WTC11 (cell line): ENCODE measurements around the gene SLC25A45.

Experiments used
- CBFB ChIP-seq: sonication (generic); formaldehyde crosslinking; IDR thresholded peaks from 2 replicates; pipeline ENCODE4 v1.8.1; 2022; ENCODE audit warnings: mild to moderate bottlenecking, low read depth, missing genetic modification reagents
- CTCF ChIP-seq: fragments of 200-600 bp; IDR thresholded peaks from 2 replicates; pipeline ENCODE4 v1.8.0; 2022; ENCODE audit warnings: antibody characterized with exemption
- FOXP4 ChIP-seq: sonication (generic); formaldehyde crosslinking; IDR thresholded peaks from 2 replicates; pipeline ENCODE4 v1.8.0; 2022; ENCODE audit warnings: mild to moderate bottlenecking, missing genetic modification reagents
- MLX ChIP-seq: sonication (generic); formaldehyde crosslinking; IDR thresholded peaks from 2 replicates; pipeline ENCODE4 v1.8.1; 2023; ENCODE audit warnings: mild to moderate bottlenecking, missing genetic modification reagents, moderate library complexity
- SMAD3 ChIP-seq: sonication (generic); formaldehyde crosslinking; IDR thresholded peaks from 2 replicates; pipeline ENCODE4 v1.8.0; 2022; ENCODE audit warnings: missing genetic modification reagents, mild to moderate bottlenecking, borderline replicate concordance
- SP1 ChIP-seq: sonication (generic); formaldehyde crosslinking; conservative IDR thresholded peaks from 2 replicates; pipeline ENCODE4 v1.8.1; 2022; ENCODE audit warnings: missing genetic modification reagents
- TF ChIP-seq, protein P1 (sequence below): sonication (generic); formaldehyde crosslinking; IDR thresholded peaks from 2 replicates; pipeline ENCODE4 v1.8.1; 2022; ENCODE audit warnings: mild to moderate bottlenecking, moderate library complexity, missing genetic modification reagents
- TF ChIP-seq, protein P2 (sequence below): sonication (generic); formaldehyde crosslinking; conservative IDR thresholded peaks from 2 replicates; pipeline ENCODE4 v1.8.1; 2023; ENCODE audit warnings: mild to moderate bottlenecking, low read depth, missing genetic modification reagents, moderate library complexity

- no peak for TF ChIP-seq CTCF
- no peak for TF ChIP-seq SMAD3 (CRISPR knock-in tag)
- TF ChIP-seq, protein P1, sequence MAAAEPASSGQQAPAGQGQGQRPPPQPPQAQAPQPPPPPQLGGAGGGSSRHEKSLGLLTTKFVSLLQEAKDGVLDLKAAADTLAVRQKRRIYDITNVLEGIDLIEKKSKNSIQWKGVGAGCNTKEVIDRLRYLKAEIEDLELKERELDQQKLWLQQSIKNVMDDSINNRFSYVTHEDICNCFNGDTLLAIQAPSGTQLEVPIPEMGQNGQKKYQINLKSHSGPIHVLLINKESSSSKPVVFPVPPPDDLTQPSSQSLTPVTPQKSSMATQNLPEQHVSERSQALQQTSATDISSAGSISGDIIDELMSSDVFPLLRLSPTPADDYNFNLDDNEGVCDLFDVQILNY (CRISPR knock-in tag) = no peak
- no peak for TF ChIP-seq FOXP4
- TF ChIP-seq CBFB (CRISPR knock-in tag) = no peak
- TF ChIP-seq SP1 (CRISPR knock-in tag) = no peak
- no peak for TF ChIP-seq MLX (CRISPR knock-in tag)
- TF ChIP-seq, protein P2, sequence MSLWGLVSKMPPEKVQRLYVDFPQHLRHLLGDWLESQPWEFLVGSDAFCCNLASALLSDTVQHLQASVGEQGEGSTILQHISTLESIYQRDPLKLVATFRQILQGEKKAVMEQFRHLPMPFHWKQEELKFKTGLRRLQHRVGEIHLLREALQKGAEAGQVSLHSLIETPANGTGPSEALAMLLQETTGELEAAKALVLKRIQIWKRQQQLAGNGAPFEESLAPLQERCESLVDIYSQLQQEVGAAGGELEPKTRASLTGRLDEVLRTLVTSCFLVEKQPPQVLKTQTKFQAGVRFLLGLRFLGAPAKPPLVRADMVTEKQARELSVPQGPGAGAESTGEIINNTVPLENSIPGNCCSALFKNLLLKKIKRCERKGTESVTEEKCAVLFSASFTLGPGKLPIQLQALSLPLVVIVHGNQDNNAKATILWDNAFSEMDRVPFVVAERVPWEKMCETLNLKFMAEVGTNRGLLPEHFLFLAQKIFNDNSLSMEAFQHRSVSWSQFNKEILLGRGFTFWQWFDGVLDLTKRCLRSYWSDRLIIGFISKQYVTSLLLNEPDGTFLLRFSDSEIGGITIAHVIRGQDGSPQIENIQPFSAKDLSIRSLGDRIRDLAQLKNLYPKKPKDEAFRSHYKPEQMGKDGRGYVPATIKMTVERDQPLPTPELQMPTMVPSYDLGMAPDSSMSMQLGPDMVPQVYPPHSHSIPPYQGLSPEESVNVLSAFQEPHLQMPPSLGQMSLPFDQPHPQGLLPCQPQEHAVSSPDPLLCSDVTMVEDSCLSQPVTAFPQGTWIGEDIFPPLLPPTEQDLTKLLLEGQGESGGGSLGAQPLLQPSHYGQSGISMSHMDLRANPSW (CRISPR knock-in tag) = no peak
Observed at GRCh38 chr11:65399845-65400244, 17.4 kb upstream of the SLC25A45 start.
